ENCODE measurements around the gene SPATA3.

DNA sequence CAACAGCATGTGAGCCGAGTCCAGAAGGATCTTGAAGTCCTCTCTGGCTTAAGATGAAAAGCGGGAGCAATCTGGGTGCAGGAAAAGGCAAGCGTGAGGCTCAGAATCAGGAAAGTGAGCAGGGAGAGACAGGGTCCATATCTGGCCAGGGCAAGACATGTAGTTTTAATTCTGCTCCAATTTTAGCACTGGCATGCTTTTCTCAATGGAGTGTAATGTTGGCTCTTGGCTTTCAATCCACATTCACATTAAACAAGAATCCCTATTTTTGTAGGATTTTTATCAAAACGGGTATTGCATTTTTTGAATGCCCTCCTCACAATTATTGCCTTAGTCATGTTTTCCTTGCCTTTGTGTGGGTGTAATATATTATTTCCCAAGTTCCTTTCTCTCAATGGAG lies 6.0 kb downstream of the SPATA3 start:
- TF ChIP-seq, protein P1, sequence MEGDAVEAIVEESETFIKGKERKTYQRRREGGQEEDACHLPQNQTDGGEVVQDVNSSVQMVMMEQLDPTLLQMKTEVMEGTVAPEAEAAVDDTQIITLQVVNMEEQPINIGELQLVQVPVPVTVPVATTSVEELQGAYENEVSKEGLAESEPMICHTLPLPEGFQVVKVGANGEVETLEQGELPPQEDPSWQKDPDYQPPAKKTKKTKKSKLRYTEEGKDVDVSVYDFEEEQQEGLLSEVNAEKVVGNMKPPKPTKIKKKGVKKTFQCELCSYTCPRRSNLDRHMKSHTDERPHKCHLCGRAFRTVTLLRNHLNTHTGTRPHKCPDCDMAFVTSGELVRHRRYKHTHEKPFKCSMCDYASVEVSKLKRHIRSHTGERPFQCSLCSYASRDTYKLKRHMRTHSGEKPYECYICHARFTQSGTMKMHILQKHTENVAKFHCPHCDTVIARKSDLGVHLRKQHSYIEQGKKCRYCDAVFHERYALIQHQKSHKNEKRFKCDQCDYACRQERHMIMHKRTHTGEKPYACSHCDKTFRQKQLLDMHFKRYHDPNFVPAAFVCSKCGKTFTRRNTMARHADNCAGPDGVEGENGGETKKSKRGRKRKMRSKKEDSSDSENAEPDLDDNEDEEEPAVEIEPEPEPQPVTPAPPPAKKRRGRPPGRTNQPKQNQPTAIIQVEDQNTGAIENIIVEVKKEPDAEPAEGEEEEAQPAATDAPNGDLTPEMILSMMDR (IDR thresholded peaks at IDR 0.05; ENCODE audit: low read depth, low read length) = no peak
- TF ChIP-seq EZH2phosphoT487 (IDR thresholded peaks at IDR 0.05; ENCODE audit: low read depth) = no peak
